Vagina (tissue), 2 donors: Measurements from ENCODE around the gene RPL15.

ENCODE experiments used
- CTCF ChIP-seq, 3 experiments: fragments of 450-650 bp in 2 of 3; fragments of 200-600 bp in 1 of 3; sonication (generic) in 1 of 3; IDR thresholded peaks; one replicate each; pipeline ENCODE4 v1.5.1; 2017 to 2019; ENCODE audit warnings: antibody characterized with exemption in 3 of 3, mild to moderate bottlenecking in 2 of 3, moderate library complexity in 2 of 3
- POLR2A ChIP-seq, 2 donors: fragments of 450-650 bp; IDR thresholded peaks; one replicate each; pipeline ENCODE4 v1.6.1; 2017; ENCODE audit warnings: antibody characterized with exemption in 2 of 2, mild to moderate bottlenecking in 2 of 2, moderate library complexity in 2 of 2

- TF ChIP-seq CTCF (IDR thresholded peaks at IDR 0.05) (no peak), POLR2A (IDR thresholded peaks at IDR 0.05) (no peak)
Measured at GRCh38 chr3:23876923-23877322, 40.0 kb upstream of the RPL15 start.
